ENCODE data around the gene CYP4F3.
A peak's percentile ranks its signal among the peaks of the same experiment; 100 is the strongest.
"Not testable (repeated sequence)": the region's sequence is repeated elsewhere in the genome, so short reads cannot be mapped to it uniquely, and the experiment has no call there.

The CYP4F3 gene

GRCh38 chr19:15671891-15672579 is 31.3 kb downstream of the CYP4F3 start:
- DNase-seq, result no peak

GRCh38 chr19:15672580-15673175 is 32.0 kb downstream of the CYP4F3 start, which contains the start of gene CYP4F12:
TSS of gene CYP4F12 (plus strand) at chr19:15673087. CDS start at chr19:15673530, 443 bp downstream.
- DNase-seq, result peak; percentile 75

- peak; percentile 14 for DNase-seq
Observed at GRCh38 chr19:15673176-15673654, 32.5 kb downstream of the CYP4F3 start.

- no peak for DNase-seq
Observed at GRCh38 chr19:15675560-15675959, 34.9 kb downstream of the CYP4F3 start.

- DNase-seq, result no peak
Observed at GRCh38 chr19:15679089-15679488, 38.4 kb downstream of the CYP4F3 start.

GRCh38 chr19:15679865-15680264 is 39.2 kb downstream of the CYP4F3 start:
- DNase-seq, result not testable (repeated sequence)

GRCh38 chr19:15680478-15681322 is 40.0 kb downstream of the CYP4F3 start:
- DNase-seq, result no peak

GRCh38 chr19:15683411-15683810 is 42.7 kb downstream of the CYP4F3 start:
- DNase-seq, result no peak

GRCh38 chr19:15684828-15685227 is 44.1 kb downstream of the CYP4F3 start:
- peak; percentile 55 for DNase-seq

- DNase-seq, result peak; percentile 60
Observed at GRCh38 chr19:15696654-15697194, 56.0 kb downstream of the CYP4F3 start.

- peak; percentile 77 for DNase-seq
Observed at GRCh38 chr19:15701757-15702533, 61.2 kb downstream of the CYP4F3 start.

- DNase-seq, result peak; percentile 98
Observed at GRCh38 chr19:15702534-15702930, 61.8 kb downstream of the CYP4F3 start.

Data from RPMI8226 (cell line).